Measurements from ENCODE around the gene SLA2. TPM values are rescaled to one million over a fixed set of nuclear protein-coding genes. Genes with fewer than 3 reads are reported as not detected.
A peak's percentile ranks its signal among the peaks of the same experiment; 100 is the strongest.

Gene SLA2
- polyA plus RNA-seq, 1 of the 3 experiments (the other 2 are of a cell fraction), result not detected

- no peak for TF ChIP-seq IRF3 (IDR thresholded peaks at IDR 0.05; ENCODE audit: low read depth, low read length)
Observed at GRCh38 chr20:36578356-36579041, 67.5 kb downstream of the SLA2 start (continued).

GRCh38 chr20:36576081-36576445 lies 69.9 kb downstream of the SLA2 start:
- Histone ChIP-seq H3K4me2 (peak overlapping the region; percentile 99), H3K9me2 (no peaks in the 10 kb centered on the region), H4K20me1 (ENCODE audit: insufficient read depth) (peaks cover 5% of the 10 kb centered on the region; the same call in 1 of the 2 replicates), H2AFZ (ENCODE audit: low read depth) (no peak overlapping the region), H3K9ac (no peak overlapping the region), H3K79me2 (ENCODE audit: insufficient read depth) (peaks cover 48% of the 10 kb centered on the region), H3K9me3 (no peaks in the 10 kb centered on the region), H3K27me3 (ENCODE audit: insufficient read depth) (no peaks in the 10 kb centered on the region), H3F3A (replicated peaks; ENCODE audit: insufficient read depth) (peaks cover 26% of the 10 kb centered on the region), H3K4me3 (ENCODE audit: low read depth in 2 of 2, low read length in 1 of 2) (no peak overlapping the region; a peak in 1 of 4 replicates), H3K36me3 (replicated peaks in 1 of 2; ENCODE audit: control insufficient read depth in 1 of 2, insufficient read depth in 2 of 2, low read length in 1 of 2) (peaks cover 0 to 7% of the 10 kb centered on the region in 2 experiments), H3K4me1 (ENCODE audit: control insufficient read depth in 1 of 2, insufficient read depth in 2 of 2, low read depth in 1 of 2, low read length in 1 of 2) (peaks cover 8 to 20% of the 10 kb centered on the region in 2 experiments; a peak in 2 of 4 replicates), H3K27ac (ENCODE audit: low read depth in 2 of 2, low read length in 1 of 2) (peak overlapping the region; percentile 44 to 78; a peak in 3 of 4 replicates)
- POLR2A ChIA-PET, result interaction anchor here (0.6 to 1.1 kb wide), 2 partner anchors 30 to 1126 kb away, joined by 6 to 11 read pairs; partner anchors contain the start of gene RAB5IF
- DNase-seq, result no peak
- CTCF ChIA-PET, result interaction anchor here (0.7 to 3.6 kb wide), 6 partner anchors 13 to 420 kb away, joined by 3 to 20 read pairs (median 4); partner anchors contain the start of gene RAB5IF
- no peak for TF ChIP-seq IRF3 (IDR thresholded peaks at IDR 0.05; ENCODE audit: low read depth, low read length)
- no peak for TF ChIP-seq TEAD4 (IDR thresholded peaks at IDR 0.05; ENCODE audit: borderline replicate concordance, insufficient read depth)
- TF ChIP-seq EP300 (IDR thresholded peaks at IDR 0.05; ENCODE audit: borderline replicate concordance in 1 of 2, low read depth in 1 of 2, low read length in 1 of 2), result no peak
- TF ChIP-seq SIN3A (IDR thresholded peaks at IDR 0.05; ENCODE audit: borderline replicate concordance, low read depth, low read length), result no peak
- TF ChIP-seq ELF1 (IDR thresholded peaks at IDR 0.05), result no peak
- TF ChIP-seq EZH2phosphoT487 (IDR thresholded peaks at IDR 0.05; ENCODE audit: borderline replicate concordance, low read depth), result no peak
- no peak for TF ChIP-seq MAX (IDR thresholded peaks at IDR 0.05; ENCODE audit: low read depth)
- no peak for TF ChIP-seq MXI1 (IDR thresholded peaks at IDR 0.05; ENCODE audit: low read depth, low read length)
- TF ChIP-seq YY1 (IDR thresholded peaks at IDR 0.05; ENCODE audit: low read depth), result no peak
- no peak for TF ChIP-seq GATA2 (CRISPR knock-in tag; IDR thresholded peaks at IDR 0.05)
- TF ChIP-seq NFIC (IDR thresholded peaks at IDR 0.05; ENCODE audit: borderline replicate concordance), result no peak
- TF ChIP-seq RCOR1 (IDR thresholded peaks at IDR 0.05; ENCODE audit: low read length), result no peak
- TF ChIP-seq RXRA (IDR thresholded peaks at IDR 0.05; ENCODE audit: borderline replicate concordance, low read depth), result no peak
- no peak for TF ChIP-seq CHD2 (IDR thresholded peaks at IDR 0.05; ENCODE audit: low read length, partially characterized antibody)
- no peak for TF ChIP-seq TAF1 (IDR thresholded peaks at IDR 0.05; ENCODE audit: borderline replicate concordance, low read depth, low read length)
- no peak for TF ChIP-seq REST (IDR thresholded peaks at IDR 0.05; ENCODE audit: low read depth, low read length)
- TF ChIP-seq TCF12 (IDR thresholded peaks at IDR 0.05), result no peak
- TF ChIP-seq FOXJ3 (CRISPR knock-in tag; IDR thresholded peaks at IDR 0.05), result no peak
- TF ChIP-seq CTCF (IDR thresholded peaks at IDR 0.05), result no peak
- 93% methylated on average over 1 of the region's 1 CpG for WGBS (ENCODE audit: low lambda C conversion rate)
